SKM-1 (cell line): ENCODE results near the gene FAM13B.
A peak's percentile ranks its signal among the peaks of the same experiment; 100 is the strongest.
"Not testable (repeated sequence)": the region's sequence is repeated elsewhere in the genome, so short reads cannot be mapped to it uniquely, and the experiment has no call there.

ENCODE experiments used
- DNase-seq: peaks from one replicate; lab custom pipeline; 2025; ENCODE audit not compliant: unreplicated experiment; lab: John Stamatoyannopoulos, UW

Gene FAM13B

GRCh38 chr5:138035605-138036537 lies 3.0 kb upstream of the FAM13B start:
- DNase-seq = peak; percentile 86

- DNase-seq = no peak
Measured at GRCh38 chr5:138033907-138034306, 1.0 kb upstream of the FAM13B start.

GRCh38 chr5:138033386-138033808 lies 518 bp upstream of the FAM13B start:
- DNase-seq = no peak

- peak; percentile 56 for DNase-seq
Measured at GRCh38 chr5:138032028-138032571, 779 bp downstream of the FAM13B start.

GRCh38 chr5:138029944-138030343 lies 2.9 kb downstream of the FAM13B start:
- no peak for DNase-seq

GRCh38 chr5:138029501-138029900 lies 3.4 kb downstream of the FAM13B start:
- no peak for DNase-seq

GRCh38 chr5:138028971-138029365 lies 3.9 kb downstream of the FAM13B start:
- no peak for DNase-seq

GRCh38 chr5:138028262-138028970 lies 4.5 kb downstream of the FAM13B start:
- not testable (repeated sequence) for DNase-seq

- DNase-seq = not testable (repeated sequence)
Measured at GRCh38 chr5:138026793-138027192, 6.1 kb downstream of the FAM13B start.

GRCh38 chr5:138025285-138025684 lies 7.6 kb downstream of the FAM13B start:
- DNase-seq = no peak

GRCh38 chr5:138024117-138024516 lies 8.8 kb downstream of the FAM13B start:
- DNase-seq = no peak

GRCh38 chr5:138022912-138023311 lies 10.0 kb downstream of the FAM13B start:
- DNase-seq = no peak

GRCh38 chr5:138021771-138022170 lies 11.1 kb downstream of the FAM13B start:
- no peak for DNase-seq

GRCh38 chr5:138018849-138019248 lies 14.0 kb downstream of the FAM13B start:
- DNase-seq = no peak

- no peak for DNase-seq
Measured at GRCh38 chr5:138015916-138016315, 17.0 kb downstream of the FAM13B start.

GRCh38 chr5:138011991-138012390 lies 20.9 kb downstream of the FAM13B start:
- no peak for DNase-seq

GRCh38 chr5:138000102-138000723 lies 32.7 kb downstream of the FAM13B start:
- DNase-seq = no peak

GRCh38 chr5:137997726-137998213 lies 35.1 kb downstream of the FAM13B start:
- no peak for DNase-seq

GRCh38 chr5:137995749-137996128 lies 37.1 kb downstream of the FAM13B start:
- DNase-seq = no peak

- no peak for DNase-seq
Measured at GRCh38 chr5:137995077-137995748, 37.7 kb downstream of the FAM13B start.

GRCh38 chr5:137994556-137994955 lies 38.3 kb downstream of the FAM13B start:
- DNase-seq = no peak
